GM12875 (cell line): ENCODE measurements around the gene C6orf58.

ENCODE experiments used
- H3K4me3 ChIP-seq: one replicate; pipeline ENCODE4 v1.5.1; 2011; ENCODE audit warnings: low read depth, low read length, control low read depth
- TF ChIP-seq, protein P1 (sequence below): IDR thresholded peaks from 2 replicates; pipeline ENCODE4 v1.5.1; 2011; ENCODE audit warnings: low read depth, mild to moderate bottlenecking, control low read depth, inconsistent platforms, low read length, moderate library complexity, borderline replicate concordance; ENCODE audit not compliant: insufficient read depth

Gene C6orf58

DNA sequence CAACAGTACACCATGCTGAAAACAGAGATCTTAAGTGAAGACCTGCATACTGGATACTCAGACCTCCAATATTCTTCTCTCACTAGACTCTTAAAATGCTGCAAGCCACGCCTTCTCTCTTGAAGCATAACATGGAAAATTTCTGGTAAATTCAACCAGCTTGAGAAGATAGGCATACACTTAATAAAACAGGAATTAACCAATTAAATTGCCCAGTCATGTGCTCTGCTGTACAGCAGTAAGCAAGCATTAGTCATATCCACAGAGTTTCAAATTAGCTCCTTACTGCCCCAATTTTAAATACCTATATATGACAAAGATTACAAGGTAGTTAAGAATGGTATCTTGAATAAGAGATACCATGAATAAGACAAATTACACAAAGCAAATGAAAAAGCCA is 53.8 kb downstream of the C6orf58 start:
- TF ChIP-seq, protein P1, sequence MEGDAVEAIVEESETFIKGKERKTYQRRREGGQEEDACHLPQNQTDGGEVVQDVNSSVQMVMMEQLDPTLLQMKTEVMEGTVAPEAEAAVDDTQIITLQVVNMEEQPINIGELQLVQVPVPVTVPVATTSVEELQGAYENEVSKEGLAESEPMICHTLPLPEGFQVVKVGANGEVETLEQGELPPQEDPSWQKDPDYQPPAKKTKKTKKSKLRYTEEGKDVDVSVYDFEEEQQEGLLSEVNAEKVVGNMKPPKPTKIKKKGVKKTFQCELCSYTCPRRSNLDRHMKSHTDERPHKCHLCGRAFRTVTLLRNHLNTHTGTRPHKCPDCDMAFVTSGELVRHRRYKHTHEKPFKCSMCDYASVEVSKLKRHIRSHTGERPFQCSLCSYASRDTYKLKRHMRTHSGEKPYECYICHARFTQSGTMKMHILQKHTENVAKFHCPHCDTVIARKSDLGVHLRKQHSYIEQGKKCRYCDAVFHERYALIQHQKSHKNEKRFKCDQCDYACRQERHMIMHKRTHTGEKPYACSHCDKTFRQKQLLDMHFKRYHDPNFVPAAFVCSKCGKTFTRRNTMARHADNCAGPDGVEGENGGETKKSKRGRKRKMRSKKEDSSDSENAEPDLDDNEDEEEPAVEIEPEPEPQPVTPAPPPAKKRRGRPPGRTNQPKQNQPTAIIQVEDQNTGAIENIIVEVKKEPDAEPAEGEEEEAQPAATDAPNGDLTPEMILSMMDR = no peak

DNA sequence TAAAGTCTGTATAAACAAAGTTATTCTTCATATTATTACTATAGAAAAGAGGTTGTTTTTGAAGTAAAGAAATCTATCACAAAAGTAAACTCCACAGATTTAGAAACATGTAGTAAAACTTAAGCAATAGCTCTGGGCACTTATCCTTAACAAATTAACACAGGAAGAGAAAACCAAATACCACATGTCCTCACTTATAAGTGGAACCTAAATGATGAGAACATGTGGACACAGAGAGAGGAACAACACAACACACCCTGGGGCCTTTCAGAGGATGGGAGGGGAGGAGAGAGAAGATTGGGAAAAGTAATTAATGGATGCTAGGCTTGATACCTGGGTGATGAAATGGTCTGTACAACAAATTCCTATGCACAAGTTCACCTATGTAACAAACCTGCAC is 57.2 kb downstream of the C6orf58 start:
- H3K4me3 ChIP-seq = no peak overlapping the region
- TF ChIP-seq, protein P1 = no peak

More for the DNA sequence above, 53.8 kb downstream of the C6orf58 start:
- no peak overlapping the region for H3K4me3 ChIP-seq

DNA sequence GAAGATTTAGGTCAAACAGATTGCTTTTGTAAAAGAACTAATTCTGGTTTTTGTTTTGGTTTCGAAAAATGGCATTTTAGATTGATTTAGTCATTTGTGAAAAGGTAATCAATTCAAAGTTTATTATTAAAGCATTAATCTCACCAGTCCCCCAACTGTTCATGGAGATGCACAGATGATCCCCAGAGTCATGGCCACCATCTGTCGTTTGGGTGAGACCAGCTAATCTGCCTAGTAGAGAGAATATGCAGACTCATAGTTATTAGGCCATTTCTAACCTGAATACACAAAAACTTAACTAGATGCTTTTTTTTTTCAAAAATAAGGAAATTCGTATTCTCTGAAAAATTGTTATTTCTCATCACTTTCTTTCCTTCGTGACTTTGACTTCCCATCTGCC is 58.1 kb downstream of the C6orf58 start:
- no peak overlapping the region for H3K4me3 ChIP-seq
- TF ChIP-seq, protein P1 = no peak

DNA sequence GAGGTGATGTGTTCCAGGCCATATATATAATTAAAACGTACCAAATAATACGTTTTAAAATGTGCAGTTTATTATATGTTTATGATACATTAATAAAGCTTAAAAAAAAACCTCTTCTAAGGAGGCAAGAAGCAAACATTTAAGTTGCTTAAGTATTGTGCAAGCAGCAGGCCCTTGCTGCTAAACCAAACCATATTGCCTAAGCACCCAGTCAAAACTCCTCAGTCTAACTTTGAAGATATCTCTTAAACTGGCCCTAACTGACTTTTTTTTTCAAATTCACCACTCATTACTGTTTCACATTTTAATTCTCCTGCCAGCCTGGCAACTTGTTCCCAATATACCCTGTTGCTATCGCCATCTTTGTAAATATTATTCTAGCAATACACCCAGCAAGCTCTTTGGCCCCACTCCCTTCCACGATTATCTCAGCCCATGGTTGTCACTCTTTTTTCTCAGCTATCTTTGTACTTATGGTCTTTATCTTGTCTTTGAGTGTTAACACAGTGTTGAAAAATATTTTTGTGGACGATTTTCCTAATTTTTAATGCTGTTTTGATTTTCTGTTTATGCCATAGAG is 60.9 kb downstream of the C6orf58 start:
- H3K4me3 ChIP-seq = no peak overlapping the region
- TF ChIP-seq, protein P1 = no peak
